NCI-H774 (cell line): ENCODE data around the gene INPP4B.
A peak's percentile ranks its signal among the peaks of the same experiment; 100 is the strongest.

Experiments used
- DNase-seq: peaks from one replicate; lab custom pipeline; 2025; lab: John Stamatoyannopoulos, UW

Gene INPP4B

GRCh38 chr4:142372530-142373260 is 473.4 kb downstream of the INPP4B start:
- DNase-seq: no peak

GRCh38 chr4:142369141-142369540 is 477.0 kb downstream of the INPP4B start:
- no peak for DNase-seq

GRCh38 chr4:142367418-142368180 is 478.5 kb downstream of the INPP4B start:
- no peak for DNase-seq

- no peak for DNase-seq
Measured at GRCh38 chr4:142366769-142367181, 479.3 kb downstream of the INPP4B start.

GRCh38 chr4:142365391-142365790 is 480.7 kb downstream of the INPP4B start:
- DNase-seq: no peak

GRCh38 chr4:142363686-142364085 is 482.4 kb downstream of the INPP4B start:
- DNase-seq: no peak

GRCh38 chr4:142361981-142362380 is 484.1 kb downstream of the INPP4B start:
- DNase-seq: no peak

- DNase-seq: no peak
Measured at GRCh38 chr4:142360657-142361056, 485.4 kb downstream of the INPP4B start.

- DNase-seq: no peak
Measured at GRCh38 chr4:142358656-142359055, 487.4 kb downstream of the INPP4B start.

GRCh38 chr4:142356801-142357200 is 489.3 kb downstream of the INPP4B start:
- DNase-seq: no peak

GRCh38 chr4:142356118-142356759 is 489.9 kb downstream of the INPP4B start:
- DNase-seq: no peak

GRCh38 chr4:142355421-142355930 is 490.6 kb downstream of the INPP4B start:
- DNase-seq: no peak

GRCh38 chr4:142354794-142355420 is 491.2 kb downstream of the INPP4B start:
- DNase-seq: no peak

- DNase-seq: no peak
Measured at GRCh38 chr4:142354041-142354440, 492.1 kb downstream of the INPP4B start.

GRCh38 chr4:142353149-142353738 is 492.9 kb downstream of the INPP4B start:
- no peak for DNase-seq

GRCh38 chr4:142352712-142353111 is 493.4 kb downstream of the INPP4B start:
- DNase-seq: no peak

- no peak for DNase-seq
Measured at GRCh38 chr4:142351958-142352357, 494.1 kb downstream of the INPP4B start.

- peak; percentile 64 for DNase-seq
Measured at GRCh38 chr4:142350871-142351270, 495.2 kb downstream of the INPP4B start.

GRCh38 chr4:142348613-142349021 is 497.5 kb downstream of the INPP4B start:
- DNase-seq: no peak

GRCh38 chr4:142347241-142347640 is 498.9 kb downstream of the INPP4B start:
- no peak for DNase-seq

GRCh38 chr4:142345924-142346323 is 500.2 kb downstream of the INPP4B start:
- DNase-seq: no peak

GRCh38 chr4:142341268-142341667 is 504.8 kb downstream of the INPP4B start:
- DNase-seq: no peak
